Osteocyte (in vitro differentiated cells): ENCODE results near the gene CRYBG3. TPM values are rescaled to one million over a fixed set of nuclear protein-coding genes. Genes with fewer than 3 reads are reported as not detected.

Experiments used
- DNase-seq: peaks from one replicate; pipeline ENCODE4 v3.0.0; 2021; ENCODE audit warnings: mixed read lengths; ENCODE audit not compliant: unreplicated experiment; ENCODE audit errors: extremely low spot score
- H3K27ac Mint-ChIP-seq: one replicate; pipeline ENCODE4 v1.8.0; 2021; ENCODE audit warnings: mild to moderate bottlenecking, mixed read lengths; ENCODE audit not compliant: unreplicated experiment
- H3K27me3 Mint-ChIP-seq: one replicate; pipeline ENCODE4 v1.8.0; 2021; ENCODE audit warnings: mixed read lengths; ENCODE audit not compliant: unreplicated experiment
- H3K36me3 Mint-ChIP-seq: one replicate; pipeline ENCODE4 v1.8.0; 2021; ENCODE audit warnings: mixed read lengths; ENCODE audit not compliant: unreplicated experiment
- H3K4me1 Mint-ChIP-seq: one replicate; pipeline ENCODE4 v1.8.0; 2021; ENCODE audit warnings: mixed read lengths; ENCODE audit not compliant: unreplicated experiment
- H3K4me3 Mint-ChIP-seq: one replicate; pipeline ENCODE4 v1.8.0; 2021; ENCODE audit warnings: mild to moderate bottlenecking, moderate library complexity, mixed read lengths; ENCODE audit not compliant: unreplicated experiment
- H3K9me3 Mint-ChIP-seq: one replicate; pipeline ENCODE4 v1.8.0; 2021; ENCODE audit warnings: mixed read lengths; ENCODE audit not compliant: unreplicated experiment
- CTCF ChIP-seq: fragments of 200-600 bp; sonication (generic); IDR thresholded peaks from 2 replicates; pipeline ENCODE4 v1.5.0; 2021; ENCODE audit warnings: antibody characterized with exemption, mild to moderate bottlenecking, moderate library complexity
- total RNA-seq: library from RNA; stranded (reverse); gene quantifications from 2 replicates; pipeline ENCODE4 v1.2.1, GENCODE V29; 2021

The CRYBG3 gene
- total RNA-seq, 1 donor from 2014 or later: 13.5 TPM

- Mint-ChIP-seq H3K9me3 (no peaks in the 10 kb centered on the region), H3K4me1 (peaks cover 3% of the 10 kb centered on the region), H3K27me3 (no peaks in the 10 kb centered on the region), H3K36me3 (peaks cover 33% of the 10 kb centered on the region), H3K27ac (no peak overlapping the region), H3K4me3 (no peak overlapping the region)
- no peak for TF ChIP-seq CTCF
- DNase-seq: no peak
Observed at GRCh38 chr3:97892852-97893251, 71.0 kb downstream of the CRYBG3 start.

GRCh38 chr3:97895216-97895615, 73.4 kb downstream of the CRYBG3 start:
- no peak for TF ChIP-seq CTCF
- H3K27me3 Mint-ChIP-seq: no peaks in the 10 kb centered on the region
- H3K27ac Mint-ChIP-seq: no peak overlapping the region
- no peak for DNase-seq
- peaks cover 24% of the 10 kb centered on the region for H3K36me3 Mint-ChIP-seq
- no peak overlapping the region for H3K4me3 Mint-ChIP-seq
- H3K4me1 Mint-ChIP-seq: peaks cover 3% of the 10 kb centered on the region
- no peaks in the 10 kb centered on the region for H3K9me3 Mint-ChIP-seq

GRCh38 chr3:97896129-97896528, 74.3 kb downstream of the CRYBG3 start:
- peaks cover 22% of the 10 kb centered on the region for H3K36me3 Mint-ChIP-seq
- peaks cover 5% of the 10 kb centered on the region for H3K4me1 Mint-ChIP-seq
- H3K9me3 Mint-ChIP-seq: no peaks in the 10 kb centered on the region
- no peaks in the 10 kb centered on the region for H3K27me3 Mint-ChIP-seq
- no peak for TF ChIP-seq CTCF
- no peak overlapping the region for H3K27ac Mint-ChIP-seq
- no peak for DNase-seq
- no peak overlapping the region for H3K4me3 Mint-ChIP-seq

GRCh38 chr3:97896547-97896946, 74.7 kb downstream of the CRYBG3 start:
- no peaks in the 10 kb centered on the region for H3K27me3 Mint-ChIP-seq
- H3K4me3 Mint-ChIP-seq: no peak overlapping the region
- TF ChIP-seq CTCF: no peak
- no peaks in the 10 kb centered on the region for H3K9me3 Mint-ChIP-seq
- no peak overlapping the region for H3K27ac Mint-ChIP-seq
- H3K36me3 Mint-ChIP-seq: peaks cover 19% of the 10 kb centered on the region
- peaks cover 8% of the 10 kb centered on the region for H3K4me1 Mint-ChIP-seq
- DNase-seq: no peak

- peaks cover 11% of the 10 kb centered on the region for H3K4me1 Mint-ChIP-seq
- H3K4me3 Mint-ChIP-seq: no peak overlapping the region
- H3K27me3 Mint-ChIP-seq: no peaks in the 10 kb centered on the region
- DNase-seq: no peak
- H3K36me3 Mint-ChIP-seq: peaks cover 19% of the 10 kb centered on the region
- H3K27ac Mint-ChIP-seq: no peak overlapping the region
- H3K9me3 Mint-ChIP-seq: no peaks in the 10 kb centered on the region
- no peak for TF ChIP-seq CTCF
Observed at GRCh38 chr3:97899331-97899730, 77.5 kb downstream of the CRYBG3 start.
